SK-N-MC (cell line): ENCODE data around the gene TNS2.

ENCODE experiments used
- EZH2 ChIP-seq: fragments of 200-600 bp; sonication (generic); IDR thresholded peaks from one replicate; pipeline ENCODE4 v1.6.1; 2017; ENCODE audit warnings: antibody characterized with exemption
- POLR2AphosphoS5 ChIP-seq: IDR thresholded peaks from 2 replicates; pipeline ENCODE4 v1.6.1; 2012; ENCODE audit warnings: mild to moderate bottlenecking, low read depth, low read length, borderline replicate concordance

DNA sequence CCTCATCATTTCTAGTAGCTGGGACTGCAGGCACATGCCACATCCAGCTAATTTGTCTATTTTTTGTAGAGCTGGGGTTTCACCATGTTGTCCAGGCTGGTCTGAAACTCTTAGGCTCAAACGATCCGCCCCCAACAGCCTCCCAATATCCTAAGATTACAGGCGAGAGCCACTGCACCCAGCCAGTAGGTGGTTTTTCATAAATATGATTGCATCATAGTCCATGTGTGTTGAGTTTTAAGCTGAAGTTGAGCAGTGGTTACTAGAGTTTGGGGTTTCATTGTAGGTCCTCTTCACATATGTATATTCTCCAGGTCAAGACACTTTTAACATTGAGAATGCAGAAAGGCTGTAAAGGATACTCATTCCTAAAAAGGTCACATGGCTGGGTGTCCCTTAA is 13.1 kb upstream of the TNS2 start:
- no peak for TF ChIP-seq EZH2
- no peak for TF ChIP-seq POLR2AphosphoS5
